Measurements from ENCODE around the gene CEP70. TPM values are rescaled to one million over a fixed set of nuclear protein-coding genes. Genes with fewer than 3 reads are reported as not detected.
"Not testable (repeated sequence)": the region's sequence is repeated elsewhere in the genome, so short reads cannot be mapped to it uniquely, and the experiment has no call there.

Gene CEP70
- total RNA-seq, 1 donor from 2014 or later = 23.5 TPM

DNA sequence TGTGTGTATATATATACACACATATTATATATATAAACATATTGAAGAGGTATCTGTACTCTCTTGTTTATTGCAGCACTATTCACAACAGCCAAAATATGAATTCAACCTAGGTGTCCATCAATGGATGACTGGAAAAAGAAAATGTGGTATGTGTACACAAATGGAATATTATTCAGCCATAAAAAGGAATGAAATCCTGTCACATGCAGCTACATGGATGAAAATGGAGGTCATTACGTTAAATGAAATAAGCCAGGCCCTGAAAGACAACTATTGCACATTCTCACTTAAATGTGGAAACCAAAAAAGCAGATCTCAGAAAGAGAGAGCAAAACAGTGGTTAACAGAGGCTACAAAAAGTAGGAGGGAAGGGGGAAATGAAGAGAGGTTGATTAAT, 49.5 kb downstream of the CEP70 start:
- no peaks in the 10 kb centered on the region for H3K27me3 Mint-ChIP-seq (ENCODE audit: low read depth)
- no peak overlapping the region for H3K4me3 Mint-ChIP-seq
- H3K4me1 Mint-ChIP-seq = no peaks in the 10 kb centered on the region
- TF ChIP-seq, protein P1, sequence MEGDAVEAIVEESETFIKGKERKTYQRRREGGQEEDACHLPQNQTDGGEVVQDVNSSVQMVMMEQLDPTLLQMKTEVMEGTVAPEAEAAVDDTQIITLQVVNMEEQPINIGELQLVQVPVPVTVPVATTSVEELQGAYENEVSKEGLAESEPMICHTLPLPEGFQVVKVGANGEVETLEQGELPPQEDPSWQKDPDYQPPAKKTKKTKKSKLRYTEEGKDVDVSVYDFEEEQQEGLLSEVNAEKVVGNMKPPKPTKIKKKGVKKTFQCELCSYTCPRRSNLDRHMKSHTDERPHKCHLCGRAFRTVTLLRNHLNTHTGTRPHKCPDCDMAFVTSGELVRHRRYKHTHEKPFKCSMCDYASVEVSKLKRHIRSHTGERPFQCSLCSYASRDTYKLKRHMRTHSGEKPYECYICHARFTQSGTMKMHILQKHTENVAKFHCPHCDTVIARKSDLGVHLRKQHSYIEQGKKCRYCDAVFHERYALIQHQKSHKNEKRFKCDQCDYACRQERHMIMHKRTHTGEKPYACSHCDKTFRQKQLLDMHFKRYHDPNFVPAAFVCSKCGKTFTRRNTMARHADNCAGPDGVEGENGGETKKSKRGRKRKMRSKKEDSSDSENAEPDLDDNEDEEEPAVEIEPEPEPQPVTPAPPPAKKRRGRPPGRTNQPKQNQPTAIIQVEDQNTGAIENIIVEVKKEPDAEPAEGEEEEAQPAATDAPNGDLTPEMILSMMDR (conservative IDR thresholded peaks at IDR 0.05) = no peak
- H3K9me3 Mint-ChIP-seq = peaks cover 27% of the 10 kb centered on the region
- DNase-seq (ENCODE audit: low read depth, low spot score) = no peak
- H3K36me3 Mint-ChIP-seq (ENCODE audit: low read depth) = peaks cover 63% of the 10 kb centered on the region
- no peak overlapping the region for H3K27ac Mint-ChIP-seq (ENCODE audit: unreplicated experiment)

DNA sequence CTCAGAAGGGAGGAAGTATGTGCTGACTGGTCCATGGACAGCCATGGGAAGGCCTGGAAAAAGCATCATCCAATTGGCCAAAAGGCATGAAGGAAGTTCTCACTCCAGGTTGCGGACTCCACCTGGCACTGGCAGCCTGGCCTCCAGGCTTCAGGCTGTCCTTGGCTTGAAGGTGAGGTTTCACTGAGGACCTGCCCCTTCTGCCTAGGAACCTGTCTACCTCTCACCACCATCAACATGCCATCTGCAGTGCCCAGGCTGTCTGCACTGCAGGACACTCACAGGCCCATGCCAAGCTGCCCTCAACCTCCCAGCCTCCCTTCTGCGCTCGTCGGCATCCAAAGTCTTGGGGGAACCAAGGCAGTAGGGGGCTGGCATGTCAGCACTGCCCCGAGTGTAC, 51.1 kb downstream of the CEP70 start:
- TF ChIP-seq, protein P1 (conservative IDR thresholded peaks at IDR 0.05) = no peak
- no peak overlapping the region for H3K27ac Mint-ChIP-seq (ENCODE audit: unreplicated experiment)
- DNase-seq (ENCODE audit: low read depth, low spot score) = no peak
- H3K4me1 Mint-ChIP-seq = no peaks in the 10 kb centered on the region
- no peaks in the 10 kb centered on the region for H3K27me3 Mint-ChIP-seq (ENCODE audit: low read depth)
- H3K9me3 Mint-ChIP-seq = peaks cover 24% of the 10 kb centered on the region
- H3K4me3 Mint-ChIP-seq = no peak overlapping the region
- H3K36me3 Mint-ChIP-seq (ENCODE audit: low read depth) = peaks cover 62% of the 10 kb centered on the region

DNA sequence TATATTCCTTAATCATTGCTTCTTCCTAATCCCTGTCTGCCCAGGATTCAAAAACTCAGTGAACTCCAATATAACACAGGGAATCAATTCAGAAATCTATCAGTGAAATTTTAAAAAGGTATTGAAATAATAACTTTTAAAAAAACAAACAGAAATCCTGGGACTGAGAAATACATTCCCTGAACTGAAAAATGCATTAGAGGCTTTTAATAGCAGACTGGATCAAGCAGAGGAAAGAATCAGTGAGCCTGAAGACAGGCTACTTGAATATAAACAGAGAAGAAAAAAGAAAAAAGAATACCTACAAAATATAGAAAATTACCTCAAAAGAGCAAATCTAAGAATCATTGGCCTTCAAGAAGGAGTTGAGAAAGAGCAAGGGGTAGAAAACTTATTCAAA, 54.7 kb downstream of the CEP70 start:
- no peak for DNase-seq (ENCODE audit: low read depth, low spot score)
- peaks cover 43% of the 10 kb centered on the region for H3K36me3 Mint-ChIP-seq (ENCODE audit: low read depth)
- H3K27me3 Mint-ChIP-seq (ENCODE audit: low read depth) = no peaks in the 10 kb centered on the region
- H3K4me3 Mint-ChIP-seq = no peak overlapping the region
- TF ChIP-seq, protein P1 (conservative IDR thresholded peaks at IDR 0.05) = no peak
- H3K4me1 Mint-ChIP-seq = no peaks in the 10 kb centered on the region
- H3K9me3 Mint-ChIP-seq = peaks cover 11% of the 10 kb centered on the region
- no peak overlapping the region for H3K27ac Mint-ChIP-seq (ENCODE audit: unreplicated experiment)

DNA sequence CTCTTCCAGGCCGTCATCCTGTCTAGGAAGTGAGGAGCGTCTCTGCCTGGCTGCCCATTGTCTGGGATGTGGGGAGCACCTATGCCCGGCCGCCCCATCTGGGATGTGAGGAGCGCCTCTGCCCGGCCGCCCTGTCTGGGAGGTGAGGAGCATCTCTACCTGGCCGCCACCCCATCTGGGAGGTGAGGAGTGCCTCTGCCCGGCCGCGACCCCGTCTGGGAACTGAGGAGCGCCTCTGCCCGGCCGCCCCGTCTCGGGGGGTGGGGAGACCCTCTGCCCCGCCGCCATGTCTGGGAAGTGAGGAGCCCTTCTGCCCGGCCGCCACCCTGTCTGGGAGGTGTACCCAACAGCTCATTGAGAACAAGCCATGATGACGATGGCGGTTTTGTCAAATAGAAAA, 72.6 kb downstream of the CEP70 start:
- DNase-seq (ENCODE audit: low read depth, low spot score); H3K4me1 Mint-ChIP-seq; H3K9me3 Mint-ChIP-seq; H3K27me3 Mint-ChIP-seq (ENCODE audit: low read depth); H3K27ac Mint-ChIP-seq (ENCODE audit: unreplicated experiment); H3K4me3 Mint-ChIP-seq: not testable (repeated sequence)
- H3K36me3 Mint-ChIP-seq (ENCODE audit: low read depth) = peaks cover 47% of the 10 kb centered on the region

- no peaks in the 10 kb centered on the region for H3K9me3 Mint-ChIP-seq
- peaks cover 17% of the 10 kb centered on the region for H3K36me3 Mint-ChIP-seq (ENCODE audit: low read depth)
- H3K27me3 Mint-ChIP-seq (ENCODE audit: low read depth) = no peaks in the 10 kb centered on the region
- H3K4me3 Mint-ChIP-seq = no peak overlapping the region
- H3K27ac Mint-ChIP-seq (ENCODE audit: unreplicated experiment) = no peak overlapping the region
- TF ChIP-seq, protein P1 (conservative IDR thresholded peaks at IDR 0.05) = no peak
- DNase-seq (ENCODE audit: low read depth, low spot score) = no peak
- peaks cover 5% of the 10 kb centered on the region for H3K4me1 Mint-ChIP-seq
Measured at GRCh38 chr3:138513090-138513843, 80.8 kb downstream of the CEP70 start.

- H3K27ac Mint-ChIP-seq (ENCODE audit: unreplicated experiment) = no peak overlapping the region
- H3K27me3 Mint-ChIP-seq (ENCODE audit: low read depth) = no peaks in the 10 kb centered on the region
- no peaks in the 10 kb centered on the region for H3K9me3 Mint-ChIP-seq
- H3K4me1 Mint-ChIP-seq = peaks cover 5% of the 10 kb centered on the region
- H3K36me3 Mint-ChIP-seq (ENCODE audit: low read depth) = peaks cover 12% of the 10 kb centered on the region
- TF ChIP-seq, protein P1 (conservative IDR thresholded peaks at IDR 0.05) = no peak
- DNase-seq (ENCODE audit: low read depth, low spot score) = no peak
- H3K4me3 Mint-ChIP-seq = no peak overlapping the region
Measured at GRCh38 chr3:138511945-138512344, 82.1 kb downstream of the CEP70 start.
